ENCODE data around the gene TGFBR1.
A peak's percentile ranks its signal among the peaks of the same experiment; 100 is the strongest.

Gene TGFBR1
- total RNA-seq = 41.8 to 84.5 reads per million in 2 donors

GRCh38 chr9:99104459-99105151 is at the start of gene TGFBR1:
Gene TGFBR1 (plus strand): TSS chr9:99105113. CDS start chr9:99105206, 93 bp downstream.
- peak; percentile 89 for DNase-seq

DNA sequence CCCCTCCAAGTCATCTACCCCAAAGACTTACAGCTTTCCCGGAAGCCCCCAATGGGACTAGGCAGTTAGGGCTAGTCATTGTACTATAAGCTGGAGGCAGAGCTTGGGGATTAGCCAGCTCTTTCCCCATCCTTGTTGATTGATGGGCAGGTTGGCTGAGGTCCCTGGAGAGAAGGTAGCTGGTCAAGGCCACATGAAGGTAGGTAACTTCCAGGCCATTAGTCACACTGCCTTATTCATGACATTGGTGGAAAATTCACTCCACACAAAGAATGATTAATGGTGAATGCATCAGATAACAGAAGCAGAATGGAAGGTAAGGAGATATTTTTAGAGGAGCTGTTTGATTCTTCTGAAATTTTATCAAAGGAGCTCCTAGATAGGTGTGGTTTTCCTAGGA is 49.5 kb upstream of the TGFBR1 start:
- DNase-seq = no peak

- no peak for DNase-seq
These were observed 48.7 kb upstream of the TGFBR1 start for GRCh38 chr9:99056186-99056585.

DNA sequence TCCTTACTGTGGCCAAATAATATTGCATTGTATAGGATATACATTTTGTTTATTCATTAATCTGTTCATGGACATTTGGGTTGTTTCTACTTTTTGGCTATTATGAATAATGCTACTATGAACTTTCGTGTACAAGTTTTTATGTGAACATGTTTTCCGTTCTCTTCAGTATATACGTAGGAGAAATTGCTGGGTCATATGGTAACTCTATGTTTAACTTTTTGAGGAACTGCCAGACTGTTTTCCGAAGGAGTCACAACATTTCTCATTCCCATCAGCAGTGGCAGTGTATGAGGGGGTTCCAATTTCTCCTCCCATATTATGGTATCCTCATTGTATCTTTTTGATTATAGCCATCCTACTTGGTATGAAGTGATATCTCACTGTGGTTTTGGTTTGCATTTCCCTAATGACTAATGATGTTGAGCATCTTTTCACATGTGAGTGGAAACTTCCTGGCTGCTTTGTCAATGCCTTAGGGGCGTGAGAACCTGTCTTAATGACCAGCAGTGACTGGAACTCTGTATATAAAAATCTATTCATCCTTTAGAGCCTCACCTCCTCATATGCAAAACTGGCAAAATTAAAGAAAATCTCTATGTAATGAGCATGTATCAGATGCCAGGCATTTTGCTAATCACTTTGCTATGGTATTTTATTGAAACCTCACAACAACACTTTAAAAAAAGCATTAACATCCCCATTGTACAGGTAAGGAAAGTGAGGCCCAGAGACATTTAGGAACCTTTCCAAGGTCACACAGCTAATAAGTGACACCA is 47.8 kb upstream of the TGFBR1 start:
- DNase-seq = no peak

DNA sequence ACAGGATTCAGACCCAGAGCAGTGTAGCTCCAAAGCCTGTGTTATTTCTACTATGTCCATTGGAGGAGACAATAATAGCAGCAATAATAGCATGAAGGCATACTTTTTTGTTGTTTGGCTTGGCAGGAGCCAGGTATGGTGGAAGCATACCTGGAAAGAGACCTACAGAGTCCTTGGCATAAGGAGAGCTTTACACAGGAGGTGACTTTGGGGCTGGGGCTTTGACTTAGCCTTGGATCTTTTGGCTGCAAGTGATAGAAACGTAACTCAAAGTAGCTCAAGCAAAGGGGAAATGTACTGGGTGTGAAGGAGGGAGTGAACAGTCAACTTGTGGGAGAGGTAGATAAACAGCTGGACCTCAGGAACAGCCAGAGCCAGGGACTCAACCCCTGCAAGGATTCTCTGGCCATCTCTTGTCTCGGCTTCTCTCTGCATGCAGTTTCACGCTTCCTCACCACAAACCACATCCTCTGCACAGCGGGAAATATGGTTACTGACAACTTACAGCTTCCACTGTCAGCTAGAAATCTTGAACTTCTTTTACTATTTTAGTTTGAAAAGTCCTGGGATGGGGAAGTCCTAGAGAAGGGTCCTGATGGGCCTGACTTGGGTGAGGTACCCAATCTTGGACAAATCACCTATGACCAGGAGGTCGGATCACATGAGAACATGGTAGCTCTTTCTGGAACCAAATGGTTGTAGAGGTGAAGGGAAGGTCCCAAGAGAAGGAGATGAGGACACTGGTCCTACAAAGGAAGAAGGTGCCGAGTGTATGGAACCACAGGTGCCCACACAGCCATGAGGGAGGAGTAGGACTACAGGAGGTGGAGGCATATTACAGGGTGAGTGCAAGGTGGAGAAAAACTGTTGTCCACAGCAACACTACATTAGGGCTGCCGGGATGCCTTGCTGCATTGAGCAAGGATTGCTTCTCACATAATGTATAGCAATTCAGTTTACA is 47.0 kb upstream of the TGFBR1 start:
- peak; percentile 56 for DNase-seq

DNA sequence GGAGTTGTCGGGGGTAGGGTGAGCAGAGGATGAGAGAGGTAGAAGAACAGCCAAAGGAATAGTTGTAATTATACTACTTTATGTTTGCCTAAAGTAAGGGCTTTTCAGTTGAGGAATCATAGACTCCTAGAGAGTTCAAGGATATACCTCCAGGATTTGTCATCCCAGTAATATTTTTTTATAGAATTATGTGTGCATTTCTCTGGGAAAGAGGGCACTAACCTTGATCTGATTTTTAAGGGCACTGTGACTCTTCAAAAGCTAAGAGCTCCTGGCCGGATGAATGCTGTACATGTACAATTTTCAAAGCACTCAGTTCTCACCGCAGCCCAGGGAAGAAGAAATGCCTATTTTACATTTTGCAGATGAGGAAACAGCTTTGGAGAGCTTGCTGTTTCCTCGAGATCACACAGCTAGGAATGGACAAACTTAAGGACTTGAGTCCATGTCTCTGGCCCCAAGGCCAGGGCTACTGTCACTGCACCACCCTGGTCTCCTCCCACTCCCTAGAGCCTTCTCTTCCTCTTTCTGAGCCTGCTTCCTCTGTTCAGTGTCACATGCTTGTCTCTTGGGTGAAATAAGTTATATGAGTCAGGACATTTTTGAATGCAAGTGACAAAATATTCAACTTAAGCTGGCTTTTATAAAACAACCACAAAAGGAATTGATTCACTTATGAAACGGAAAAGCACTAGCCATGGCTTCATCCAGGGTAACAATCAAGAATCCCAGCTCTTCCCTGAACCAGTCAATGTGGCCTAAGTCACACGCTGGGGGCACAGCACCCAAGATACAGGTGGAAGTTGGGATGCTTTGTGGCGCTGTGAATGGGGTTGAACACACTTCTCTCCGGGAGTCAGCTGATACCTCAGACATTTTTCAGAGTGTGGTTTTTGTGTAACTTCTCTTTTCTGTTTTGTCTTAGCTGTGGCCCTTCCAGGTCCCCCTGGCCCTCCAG is 45.7 kb upstream of the TGFBR1 start:
- DNase-seq = no peak

DNA sequence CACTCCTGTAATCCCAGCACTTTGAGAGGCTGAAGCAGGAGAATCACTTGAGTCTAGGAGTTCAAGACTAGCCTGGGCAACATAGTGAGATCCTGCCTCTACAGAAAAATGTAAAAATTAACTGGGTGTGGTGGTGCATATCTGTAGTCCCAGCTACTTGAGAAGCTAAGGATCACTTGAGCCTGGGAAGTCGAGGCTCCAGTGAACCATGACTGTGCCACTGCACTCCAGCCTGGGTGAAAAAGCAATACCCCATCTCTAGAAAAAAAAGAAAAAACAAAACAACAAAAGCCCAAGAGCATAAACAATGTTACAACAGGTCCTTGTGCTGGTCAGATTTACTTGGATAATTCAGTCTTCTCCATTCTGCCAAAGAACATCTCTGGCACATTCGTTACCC is 44.3 kb upstream of the TGFBR1 start:
- DNase-seq = no peak

GRCh38 chr9:99062549-99062948 is 42.4 kb upstream of the TGFBR1 start:
- DNase-seq = no peak

DNA sequence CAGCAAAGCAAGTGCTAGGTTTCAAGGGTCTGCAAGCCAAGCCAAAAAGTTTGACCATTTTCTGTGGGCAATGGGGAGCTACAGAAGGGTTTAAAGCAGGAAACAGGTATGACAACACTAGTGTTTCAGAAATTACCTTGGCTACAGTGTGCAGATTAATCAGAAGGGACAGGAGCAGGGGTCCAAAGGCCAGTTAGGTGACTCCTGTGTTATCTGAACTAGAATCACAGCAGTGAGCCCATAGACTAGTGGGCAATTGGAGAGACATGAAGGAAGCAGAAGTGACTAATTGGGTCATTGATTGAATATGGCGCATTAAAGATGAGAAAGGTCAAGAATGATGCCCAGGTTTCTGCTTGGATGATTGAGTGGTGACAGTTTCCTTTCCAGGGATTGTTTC is 41.4 kb upstream of the TGFBR1 start:
- DNase-seq = no peak

GRCh38 chr9:99066571-99066970 is 38.3 kb upstream of the TGFBR1 start:
- DNase-seq = no peak

DNA sequence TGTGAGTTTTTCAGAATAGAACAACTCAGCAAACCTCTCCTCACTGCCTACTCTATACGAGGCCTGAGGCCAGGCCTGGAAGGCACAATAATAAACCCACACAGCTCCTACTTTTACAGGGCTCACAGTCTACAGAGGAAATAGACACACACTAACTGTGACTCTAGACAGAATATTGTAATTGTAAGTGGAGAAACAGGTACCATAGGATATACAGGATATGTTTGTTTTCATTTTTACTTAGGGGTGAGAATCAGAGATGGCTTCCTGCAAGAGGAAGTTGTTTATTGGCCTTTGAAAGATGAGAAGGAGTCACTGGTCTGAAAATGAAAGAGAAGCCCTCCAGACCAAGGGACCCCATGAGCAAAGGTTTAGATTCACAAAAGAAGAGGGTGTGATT is 35.8 kb upstream of the TGFBR1 start:
- DNase-seq = no peak

- no peak for DNase-seq
These were observed 35.4 kb upstream of the TGFBR1 start for GRCh38 chr9:99069546-99069945.

- no peak for DNase-seq
These were observed 34.2 kb upstream of the TGFBR1 start for GRCh38 chr9:99070681-99071080.

GRCh38 chr9:99071313-99072039 is 33.4 kb upstream of the TGFBR1 start:
- no peak for DNase-seq

GRCh38 chr9:99072040-99072394 is 32.9 kb upstream of the TGFBR1 start:
- no peak for DNase-seq

- DNase-seq = no peak
These were observed 31.6 kb upstream of the TGFBR1 start for GRCh38 chr9:99073347-99073746.

GRCh38 chr9:99073985-99074901 is 30.7 kb upstream of the TGFBR1 start:
- DNase-seq = no peak

- no peak for DNase-seq
These were observed 30.0 kb upstream of the TGFBR1 start for GRCh38 chr9:99074902-99075245.

GRCh38 chr9:99075246-99075912 is 29.5 kb upstream of the TGFBR1 start:
- DNase-seq = no peak

DNA sequence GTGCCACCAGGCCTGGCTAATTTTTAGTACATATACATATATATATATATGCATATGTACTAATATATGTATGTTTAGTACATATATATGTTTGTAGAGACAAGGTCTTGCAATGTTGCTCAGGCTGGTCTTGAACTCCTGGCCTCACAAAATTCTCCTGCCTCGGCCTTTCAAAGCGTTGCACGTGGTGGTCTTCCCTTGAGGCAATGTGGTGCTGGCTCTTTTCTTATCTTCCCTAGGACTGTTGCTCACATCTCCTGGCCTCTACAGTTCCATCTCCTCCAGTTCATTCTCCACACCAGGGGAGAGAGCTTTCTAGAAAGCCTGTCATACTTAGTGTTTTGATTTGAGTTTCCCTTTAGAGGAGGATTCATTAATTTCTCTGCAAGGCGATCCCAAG is 28.9 kb upstream of the TGFBR1 start:
- no peak for DNase-seq
